Left renal cortex interstitium (tissue), 4 donors: Measurements from ENCODE around the gene RFX2. TPM values are rescaled to one million over a fixed set of nuclear protein-coding genes. Genes with fewer than 3 reads are reported as not detected.
"Not testable (repeated sequence)": the region's sequence is repeated elsewhere in the genome, so short reads cannot be mapped to it uniquely, and the experiment has no call there.

Experiments used
- DNase-seq, 4 donors: peaks; one replicate each; pipeline ENCODE4 v3.0.0-alpha.2; 2013; ENCODE audit warnings: low read depth in 4 of 4, low spot score in 2 of 4, missing footprints in 1 of 4
- polyA plus RNA-seq, 4 donors: library from polyadenylated mRNA; unstranded; fragments of 120-200 nt; gene quantifications; one replicate each; pipeline ENCODE4 v1.2.1, GENCODE V29; 2013; ENCODE audit not compliant: insufficient read length in 4 of 4

RFX2 gene
- polyA plus RNA-seq, 4 donors, result 6.7 to 11.1 (median 8.8) TPM

GRCh38 chr19:6020972-6021805, 89.1 kb downstream of the RFX2 start:
- no peak for DNase-seq

- DNase-seq, result no peak
Observed at GRCh38 chr19:6020166-6020882, 90.0 kb downstream of the RFX2 start.

GRCh38 chr19:6018786-6019185, 91.5 kb downstream of the RFX2 start:
- DNase-seq, result no peak

GRCh38 chr19:6017576-6017975, 92.7 kb downstream of the RFX2 start:
- DNase-seq, result no peak

- no peak for DNase-seq
Observed at GRCh38 chr19:6015841-6016545, 94.3 kb downstream of the RFX2 start.

- no peak for DNase-seq
Observed at GRCh38 chr19:6014551-6015135, 95.7 kb downstream of the RFX2 start.

- no peak for DNase-seq
Observed at GRCh38 chr19:6012426-6013170, 97.7 kb downstream of the RFX2 start.

GRCh38 chr19:6011794-6012193, 98.5 kb downstream of the RFX2 start:
- DNase-seq, result no peak

GRCh38 chr19:6011206-6011605, 99.1 kb downstream of the RFX2 start:
- no peak for DNase-seq

- no peak for DNase-seq
Observed at GRCh38 chr19:6010107-6010506, 100.2 kb downstream of the RFX2 start.

- no peak for DNase-seq
Observed at GRCh38 chr19:6007866-6008265, 102.4 kb downstream of the RFX2 start.

GRCh38 chr19:6006896-6007295, 103.4 kb downstream of the RFX2 start:
- no peak for DNase-seq

GRCh38 chr19:6006070-6006446, 104.2 kb downstream of the RFX2 start:
- DNase-seq, result not testable (repeated sequence)

GRCh38 chr19:6005321-6006069, 104.8 kb downstream of the RFX2 start:
- DNase-seq, result no peak

- DNase-seq, result no peak
Observed at GRCh38 chr19:6003976-6004375, 106.3 kb downstream of the RFX2 start.

GRCh38 chr19:6002591-6002990, 107.7 kb downstream of the RFX2 start:
- no peak for DNase-seq

GRCh38 chr19:6000228-6000847, 110.0 kb downstream of the RFX2 start:
- DNase-seq, result no peak

- no peak for DNase-seq
Observed at GRCh38 chr19:5999693-6000092, 110.6 kb downstream of the RFX2 start.

- no peak for DNase-seq
Observed at GRCh38 chr19:5997371-5997770, 112.9 kb downstream of the RFX2 start.
